K562 (cell line): Measurements from ENCODE around the gene TNRC6B. TPM values are rescaled to one million over a fixed set of nuclear protein-coding genes. Genes with fewer than 3 reads are reported as not detected.

Experiments used
- NFXL1 ChIP-seq: fragments of 450-650 bp; formaldehyde crosslinking; IDR thresholded peaks from 2 replicates; pipeline ENCODE4 v1.4.0; 2021; ENCODE audit warnings: mild to moderate bottlenecking
- POLR2AphosphoS2 ChIP-seq: IDR thresholded peaks from 2 replicates; pipeline ENCODE4 v1.6.1; 2012; ENCODE audit warnings: low read length, improper control_type of control experiment
- STAT6 ChIP-seq: sonication (generic); formaldehyde crosslinking; IDR thresholded peaks from 2 replicates; pipeline ENCODE4 v1.8.1; 2023; ENCODE audit warnings: mild to moderate bottlenecking, missing genetic modification reagents
- ZNF124 ChIP-seq: sonication (generic); formaldehyde crosslinking; IDR thresholded peaks from 2 replicates; pipeline ENCODE4 v1.8.1; 2022; ENCODE audit warnings: missing genetic modification reagents
- polyA plus RNA-seq, 8 experiments: library from polyadenylated mRNA; depleted of rRNA in 4 of 8; stranded (reverse) in 5 of 8; unstranded in 3 of 8; fragments of >200 nt; fragmentation: Nextera tagmentation in 2 of 8; fragmentation: Illumina TruSeq in 1 of 8; extraction: Ambion mirVana in 2 of 8; extraction: Trizol in 1 of 8; gene quantifications; 2 replicates each; pipeline versions ENCODE4 v1.2.1 to v1.2.3, GENCODE V29; 2011 to 2014; ENCODE audit warnings: inconsistent platforms in 1 of 8, missing spikeins in 1 of 8
- total RNA-seq, 7 experiments: library from RNA; depleted of rRNA in 6 of 7; stranded (reverse); fragments of >200 nt in 6 of 7; fragmentation: Illumina TruSeq in 2 of 7; extraction: Trizol in 2 of 7; gene quantifications; 2 replicates each; pipeline versions ENCODE4 v1.2.1 to v1.2.3, GENCODE V29; 2011 to 2021; ENCODE audit warnings: low replicate concordance in 1 of 7
- TF ChIP-seq, protein P1 (sequence below): fragments of 450-650 bp; IDR thresholded peaks from 2 replicates; pipeline ENCODE4 v1.6.1; 2017; ENCODE audit warnings: antibody characterized with exemption

TNRC6B gene
- total and polyA plus RNA-seq, 9 of the 15 experiments (the other 6 are each of a cell fraction or from before 2014, with no cell fraction given) = 0.96 to 18.8 (median 10.8) TPM

- TF ChIP-seq, protein P1, sequence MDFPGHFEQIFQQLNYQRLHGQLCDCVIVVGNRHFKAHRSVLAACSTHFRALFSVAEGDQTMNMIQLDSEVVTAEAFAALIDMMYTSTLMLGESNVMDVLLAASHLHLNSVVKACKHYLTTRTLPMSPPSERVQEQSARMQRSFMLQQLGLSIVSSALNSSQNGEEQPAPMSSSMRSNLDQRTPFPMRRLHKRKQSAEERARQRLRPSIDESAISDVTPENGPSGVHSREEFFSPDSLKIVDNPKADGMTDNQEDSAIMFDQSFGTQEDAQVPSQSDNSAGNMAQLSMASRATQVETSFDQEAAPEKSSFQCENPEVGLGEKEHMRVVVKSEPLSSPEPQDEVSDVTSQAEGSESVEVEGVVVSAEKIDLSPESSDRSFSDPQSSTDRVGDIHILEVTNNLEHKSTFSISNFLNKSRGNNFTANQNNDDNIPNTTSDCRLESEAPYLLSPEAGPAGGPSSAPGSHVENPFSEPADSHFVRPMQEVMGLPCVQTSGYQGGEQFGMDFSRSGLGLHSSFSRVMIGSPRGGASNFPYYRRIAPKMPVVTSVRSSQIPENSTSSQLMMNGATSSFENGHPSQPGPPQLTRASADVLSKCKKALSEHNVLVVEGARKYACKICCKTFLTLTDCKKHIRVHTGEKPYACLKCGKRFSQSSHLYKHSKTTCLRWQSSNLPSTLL = no peak
- TF ChIP-seq NFXL1 (CRISPR knock-in tag) = no peak
- no peak for TF ChIP-seq STAT6
- TF ChIP-seq ZNF124 (CRISPR knock-in tag) = no peak
- TF ChIP-seq POLR2AphosphoS2 = no peak
These were observed 151.1 kb downstream of the TNRC6B start (continued) for GRCh38 chr22:40328546-40329456.
